ENCODE measurements around the gene HMOX1.

The HMOX1 gene

DNA sequence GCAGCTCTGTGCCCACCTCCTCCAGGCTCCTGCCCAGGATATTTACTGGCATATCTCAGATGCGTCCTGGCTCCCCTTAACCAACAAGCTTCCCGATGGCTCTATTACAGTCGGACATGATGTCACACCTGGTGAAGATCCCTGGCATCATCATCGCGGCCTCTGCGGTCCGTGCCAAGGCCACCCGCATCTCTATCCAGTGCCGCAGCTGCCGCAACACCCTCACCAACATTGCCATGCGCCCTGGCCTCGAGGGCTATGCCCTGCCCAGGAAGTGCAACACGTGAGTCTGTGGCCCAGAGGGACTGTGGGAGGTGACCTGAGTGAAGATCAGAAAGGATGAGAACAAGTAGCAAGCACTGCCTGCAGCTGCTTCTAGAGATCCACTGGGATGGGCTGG is 25.5 kb downstream of the HMOX1 start:
- no peak for DNase-seq (ENCODE audit: low spot score)

GRCh38 chr22:35407362-35407761 is 26.5 kb downstream of the HMOX1 start:
- no peak for DNase-seq (ENCODE audit: low spot score)

- DNase-seq (ENCODE audit: low spot score): peak; percentile 90
These were observed 29.1 kb downstream of the HMOX1 start for GRCh38 chr22:35409783-35410662.

GRCh38 chr22:35410663-35411034 is 29.8 kb downstream of the HMOX1 start:
- DNase-seq (ENCODE audit: low spot score): no peak

GRCh38 chr22:35411102-35411501 is 30.2 kb downstream of the HMOX1 start:
- peak; percentile 70 for DNase-seq (ENCODE audit: low spot score)

- no peak for DNase-seq (ENCODE audit: low spot score)
These were observed 32.7 kb downstream of the HMOX1 start for GRCh38 chr22:35413624-35414023.

- no peak for DNase-seq (ENCODE audit: low spot score)
These were observed 36.7 kb downstream of the HMOX1 start for GRCh38 chr22:35417606-35418005.

DNA sequence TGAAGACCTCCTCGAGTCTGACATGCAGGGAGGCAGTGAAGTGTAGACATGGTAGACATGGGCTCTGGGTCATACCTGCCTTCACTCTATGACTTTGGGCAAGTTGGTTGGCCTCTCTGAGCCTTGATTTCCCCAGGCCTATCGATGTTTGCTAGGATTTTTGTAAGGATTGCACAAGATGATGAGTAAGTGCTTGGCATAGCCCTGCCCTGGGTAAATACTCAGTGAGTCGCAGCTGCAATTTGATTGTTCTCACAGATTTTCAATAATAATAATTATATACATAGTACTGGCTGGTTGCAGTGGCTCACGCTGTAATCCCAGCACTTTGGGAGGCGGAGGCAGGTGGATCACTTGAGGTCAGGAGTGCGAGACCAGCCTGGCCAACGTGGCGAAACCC is 37.2 kb downstream of the HMOX1 start:
- DNase-seq (ENCODE audit: low spot score): no peak

DNA sequence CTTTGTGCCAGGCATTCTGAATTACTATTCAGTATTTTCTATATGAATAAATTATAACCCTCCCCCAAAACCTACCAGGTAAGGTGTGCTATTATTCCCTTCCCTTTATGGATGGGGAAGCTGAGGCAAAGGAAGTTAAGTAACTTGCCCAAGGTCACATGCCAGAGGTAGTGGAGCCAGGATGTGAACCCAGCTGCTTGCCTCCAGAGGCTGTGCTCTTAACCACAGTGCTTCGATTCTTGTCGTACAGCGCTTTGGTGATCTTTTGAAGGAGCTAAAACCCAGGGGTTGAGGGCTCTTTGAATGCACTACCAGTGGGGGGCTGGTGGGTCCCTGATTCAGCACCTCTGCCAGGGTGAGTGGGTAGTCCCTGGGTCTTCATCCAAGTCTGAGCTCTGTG is 37.8 kb downstream of the HMOX1 start:
- DNase-seq (ENCODE audit: low spot score): no peak

- no peak for DNase-seq (ENCODE audit: low spot score)
These were observed 38.9 kb downstream of the HMOX1 start for GRCh38 chr22:35419756-35420155.

- DNase-seq (ENCODE audit: low spot score): no peak
These were observed 40.2 kb downstream of the HMOX1 start for GRCh38 chr22:35421121-35421520.

- DNase-seq (ENCODE audit: low spot score): no peak
These were observed 41.2 kb downstream of the HMOX1 start for GRCh38 chr22:35422145-35422544.

DNA sequence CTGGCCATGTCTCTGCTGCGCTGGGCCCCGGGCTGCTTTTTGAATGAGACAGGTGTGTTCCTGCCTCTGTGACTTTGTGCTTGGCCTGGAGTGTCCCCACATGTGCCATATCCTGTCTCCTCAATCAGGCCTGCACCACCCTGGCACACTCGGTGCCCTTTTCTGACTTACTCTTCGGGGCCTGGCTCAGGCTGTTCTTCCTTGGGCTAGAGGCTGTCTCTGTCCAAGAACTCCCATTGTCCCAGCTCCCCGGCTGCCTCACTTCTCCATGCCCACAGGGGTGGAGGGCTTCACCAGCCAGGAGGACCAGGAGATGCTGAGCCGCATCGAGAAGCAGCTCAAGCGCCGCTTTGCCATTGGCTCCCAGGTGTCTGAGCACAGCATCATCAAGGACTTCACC is 42.0 kb downstream of the HMOX1 start:
- DNase-seq (ENCODE audit: low spot score): no peak

DNA sequence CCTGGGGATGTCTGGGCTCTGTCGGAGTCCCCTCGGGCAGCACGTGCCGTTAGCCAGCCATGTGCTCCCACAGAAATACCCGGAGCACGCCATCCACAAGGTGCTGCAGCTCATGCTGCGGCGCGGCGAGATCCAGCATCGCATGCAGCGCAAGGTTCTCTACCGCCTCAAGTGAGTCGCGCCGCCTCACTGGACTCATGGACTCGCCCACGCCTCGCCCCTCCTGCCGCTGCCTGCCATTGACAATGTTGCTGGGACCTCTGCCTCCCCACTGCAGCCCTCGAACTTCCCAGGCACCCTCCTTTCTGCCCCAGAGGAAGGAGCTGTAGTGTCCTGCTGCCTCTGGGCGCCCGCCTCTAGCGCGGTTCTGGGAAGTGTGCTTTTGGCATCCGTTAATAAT is 43.2 kb downstream of the HMOX1 start:
- DNase-seq (ENCODE audit: low spot score): no peak

GRCh38 chr22:35424761-35425160 is 43.9 kb downstream of the HMOX1 start:
- DNase-seq (ENCODE audit: low spot score): no peak

DNA sequence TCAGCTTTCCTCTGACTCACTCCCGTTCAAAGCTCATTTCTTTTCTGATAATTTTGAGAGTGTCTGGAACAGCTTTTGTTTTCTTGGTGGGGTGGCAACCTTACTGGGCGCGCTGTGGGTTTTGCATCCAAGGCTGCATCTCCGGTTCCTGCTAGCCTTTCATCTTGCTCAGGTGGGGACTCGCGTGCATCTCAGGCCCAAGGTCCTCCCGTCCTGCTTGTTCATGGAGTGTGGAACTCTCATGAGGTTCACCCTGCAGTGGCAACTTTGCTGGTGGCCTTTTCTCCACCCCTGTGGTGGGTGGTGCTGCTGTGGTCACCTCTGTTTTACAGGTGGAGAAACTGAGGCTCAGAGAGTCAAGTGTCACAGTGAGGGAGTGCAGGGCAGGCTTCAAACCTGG is 44.6 kb downstream of the HMOX1 start:
- no peak for DNase-seq (ENCODE audit: low spot score)

DNA sequence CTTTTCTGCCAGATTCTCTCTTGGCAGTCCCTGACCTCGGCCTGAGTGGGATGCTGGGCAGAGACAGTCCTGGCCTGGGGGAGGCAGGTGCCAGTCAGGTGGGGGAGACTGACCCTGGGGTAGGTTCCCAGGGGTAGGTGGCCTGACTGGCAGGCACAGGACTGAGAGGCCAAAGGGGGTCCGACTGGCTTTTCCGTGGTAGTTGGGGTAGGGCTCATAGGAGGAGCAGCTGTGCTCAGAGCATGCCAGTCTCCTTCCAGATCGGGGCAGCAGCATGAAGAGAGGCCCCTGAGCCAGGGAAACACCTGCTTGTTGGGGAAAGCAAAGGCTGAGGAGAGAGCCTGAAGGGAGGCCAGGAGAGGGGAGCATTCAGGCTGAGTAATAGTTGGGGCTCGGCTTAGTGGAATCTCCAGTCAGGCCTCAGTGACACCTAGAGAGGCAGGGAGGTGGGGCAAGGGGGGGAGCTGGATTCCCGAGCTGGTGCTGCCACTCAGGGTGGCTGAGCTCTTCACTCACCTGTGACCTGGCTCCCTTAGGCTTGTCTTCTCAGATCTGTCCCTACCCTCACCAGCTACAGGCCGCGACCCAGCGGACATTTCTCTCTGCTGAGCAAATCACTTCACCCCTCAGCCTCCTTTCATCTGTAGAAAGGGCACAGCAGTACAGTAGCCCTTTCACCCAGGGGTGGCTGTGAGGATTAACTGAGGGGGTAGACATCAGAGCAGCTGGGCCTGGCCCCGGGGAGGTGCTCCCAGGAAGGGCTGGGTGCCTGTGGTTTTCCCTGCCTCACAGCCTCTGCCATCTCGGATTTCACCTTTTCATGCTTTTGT is 45.3 kb downstream of the HMOX1 start:
- DNase-seq (ENCODE audit: low spot score): no peak

DNA sequence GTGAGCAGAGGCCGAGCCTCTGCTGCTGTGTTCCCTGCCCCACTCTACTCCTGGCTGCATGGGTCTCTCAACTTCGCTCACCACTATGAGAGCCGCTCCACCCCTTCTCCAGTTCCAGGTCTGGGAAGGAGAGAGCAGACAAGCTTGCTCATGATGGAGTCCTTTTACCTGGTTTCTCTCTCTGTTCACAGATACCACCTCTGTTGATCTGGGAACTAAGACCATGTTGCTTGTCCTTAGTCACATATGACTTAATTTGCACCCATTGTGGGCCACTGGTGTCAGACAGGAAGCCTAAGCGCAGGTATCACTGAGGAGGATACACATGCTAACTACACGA is 45.9 kb downstream of the HMOX1 start:
- DNase-seq (ENCODE audit: low spot score): no peak

GRCh38 chr22:35430897-35431322 is 50.0 kb downstream of the HMOX1 start:
- DNase-seq (ENCODE audit: low spot score): peak; percentile 68

- DNase-seq (ENCODE audit: low spot score): no peak
These were observed 50.8 kb downstream of the HMOX1 start for GRCh38 chr22:35431483-35432227.

GRCh38 chr22:35432228-35432905 is 51.5 kb downstream of the HMOX1 start:
- no peak for DNase-seq (ENCODE audit: low spot score)
